Panc1 (cell line): ENCODE results near the gene PPP1R2B. TPM values are rescaled to one million over a fixed set of nuclear protein-coding genes. Genes with fewer than 3 reads are reported as not detected.

Experiments used
- ATAC-seq: fragments of 200-7000 bp; cut with Tn5 transposase; 2 replicates; pipeline ENCODE4 v1.9.1; 2020; ENCODE audit warnings: mild to moderate bottlenecking, moderate library complexity
- BruUV-seq: library from RNA; stranded (reverse); fragments of 400-500 nt; replicated peaks from 2 replicates; lab custom pipeline; 2021; lab: Mats Ljungman, UMichigan
- CTCF ChIA-PET: fragments of 300-600 bp; sonication (Branson Sonifier 250); formaldehyde crosslinking; loops from one replicate; lab custom pipeline; 2022; ENCODE audit warnings: antibody characterized with exemption; lab: Charles Lee
- POLR2A ChIA-PET: fragments of 300-600 bp; sonication (Branson Sonifier 250); formaldehyde crosslinking; loops from one replicate; lab custom pipeline; 2022; ENCODE audit warnings: antibody characterized with exemption; lab: Charles Lee
- DNase-seq: peaks from one replicate; pipeline ENCODE4 v3.0.0-alpha.2; 2010; ENCODE audit warnings: low read depth, low spot score
- H3K27ac ChIP-seq: 2 replicates; pipeline ENCODE4 v1.5.1; 2011; ENCODE audit warnings: mild to moderate bottlenecking, low read length, inconsistent platforms
- H3K27me3 ChIP-seq: fragments of 200-500 bp; sonication (Bioruptor generic); 2 replicates; pipeline ENCODE4 v1.6.0; 2014; ENCODE audit warnings: low read length, inconsistent platforms; ENCODE audit not compliant: control insufficient read depth, insufficient read depth
- H3K36me3 ChIP-seq: fragments of 200-500 bp; sonication (Bioruptor generic); 2 replicates; pipeline ENCODE4 v1.5.1; 2014; ENCODE audit warnings: inconsistent platforms, mild to moderate bottlenecking, low read length, moderate library complexity; ENCODE audit not compliant: control insufficient read depth, insufficient read depth
- H3K4me1 ChIP-seq: 2 replicates; pipeline ENCODE4 v1.5.1; 2011; ENCODE audit warnings: inconsistent platforms, mild to moderate bottlenecking, low read length, moderate library complexity; ENCODE audit not compliant: control insufficient read depth, insufficient read depth
- H3K4me3 ChIP-seq, 2 experiments: 2 replicates each; pipeline ENCODE4 v1.5.1; 2011 to 2012; ENCODE audit warnings: low read depth in 2 of 2, low read length in 2 of 2, mild to moderate bottlenecking in 2 of 2, inconsistent platforms in 1 of 2, moderate library complexity in 1 of 2
- H3K9me3 ChIP-seq: fragments of 200-500 bp; sonication (Bioruptor generic); 2 replicates; pipeline ENCODE4 v1.5.1; 2014; ENCODE audit warnings: low read depth, mild to moderate bottlenecking, inconsistent platforms, low read length, moderate library complexity; ENCODE audit not compliant: control insufficient read depth, insufficient read depth
- POLR2AphosphoS5 ChIP-seq: IDR thresholded peaks from 2 replicates; pipeline ENCODE4 v1.6.1; 2012; ENCODE audit warnings: mild to moderate bottlenecking, low read depth, low read length, moderate library complexity
- SIN3A ChIP-seq: IDR thresholded peaks from 2 replicates; pipeline ENCODE4 v1.6.1; 2012; ENCODE audit warnings: low read depth, mild to moderate bottlenecking, low read length, moderate library complexity, borderline replicate concordance; ENCODE audit not compliant: insufficient read depth
- TCF7L2 ChIP-seq: IDR thresholded peaks from 2 replicates; pipeline ENCODE4 v1.6.1; 2011; ENCODE audit warnings: mild to moderate bottlenecking, low read depth, low read length, inconsistent platforms
- in situ Hi-C: cut with HindIII; loops from 2 replicates; pipeline ENCODE4 v1.10.0; 2016; ENCODE audit warnings: low sequenced_read_pairs, low pct_unique_long_range_greater_than_20kb
- intact Hi-C: fragments of 100-400 bp; cut with micrococcal nuclease; formaldehyde crosslinking; loops from one replicate; pipeline ENCODE4 v1.10.0; 2022; ENCODE audit not compliant: unreplicated experiment
- total RNA-seq: library from RNA; stranded (reverse); gene quantifications from one replicate; pipeline ENCODE4 v1.2.1, GENCODE V29; 2021; ENCODE audit not compliant: unreplicated experiment
- TF ChIP-seq, protein P1 (sequence below): fragments of 450-650 bp; IDR thresholded peaks from 2 replicates; pipeline ENCODE4 v1.5.1; 2017; ENCODE audit warnings: mild to moderate bottlenecking
- TF ChIP-seq, protein P2 (sequence below), 2 experiments: IDR thresholded peaks; 2 replicates each; pipeline ENCODE4 v1.6.1; 2011 to 2012; ENCODE audit warnings: low read depth in 2 of 2, control low read depth in 1 of 2, low read length in 1 of 2, mild to moderate bottlenecking in 1 of 2, moderate library complexity in 1 of 2; ENCODE audit not compliant: insufficient read depth in 1 of 2

The PPP1R2B gene
- total RNA-seq, 1 experiment from 2014 or later = 0.10 TPM

DNA sequence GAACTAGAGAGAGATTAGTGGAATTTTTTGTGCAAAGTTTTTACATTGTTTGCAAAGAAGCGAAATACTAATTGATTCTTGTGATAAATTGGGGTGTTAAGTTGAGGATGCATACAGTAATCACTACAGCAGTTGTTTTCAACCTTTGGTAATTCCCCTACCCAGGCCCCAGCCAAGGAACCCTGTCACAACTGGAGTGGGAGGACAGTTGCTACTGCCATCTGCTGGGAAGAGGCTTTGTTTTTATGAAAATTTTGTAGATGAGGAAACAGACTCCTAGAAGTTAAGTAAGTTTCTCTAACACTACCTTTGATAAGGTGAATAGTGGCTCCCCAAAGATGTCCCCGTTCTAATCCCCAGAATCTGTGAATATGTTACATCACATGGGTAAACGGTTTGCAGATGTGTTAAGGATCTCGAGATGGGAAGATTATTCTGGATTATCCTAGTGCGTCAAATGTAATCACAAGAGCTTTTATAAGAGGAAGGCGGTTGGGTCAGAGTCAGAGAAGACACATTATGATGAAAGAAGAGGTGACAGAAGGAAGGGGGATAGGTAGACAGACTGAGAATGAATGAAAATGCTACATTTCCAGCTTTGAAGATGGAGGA lies 34.0 kb upstream of the PPP1R2B start:
- in situ Hi-C loops (no loop called here), intact Hi-C loops (loop anchor here (5.0 kb wide), 2 partner anchors 874 to 1679 kb away; no protein-coding TSS in a partner anchor)
- CTCF ChIA-PET = no interaction called here
- DNase-seq = no peak
- Histone ChIP-seq H3K27me3 (no peaks in the 10 kb centered on the region), H3K27ac (no peak overlapping the region), H3K4me3 (no peak overlapping the region), H3K36me3 (no peaks in the 10 kb centered on the region), H3K4me1 (no peaks in the 10 kb centered on the region), H3K9me3 (no peaks in the 10 kb centered on the region)
- no peak for TF ChIP-seq TCF7L2
- TF ChIP-seq, protein P1, sequence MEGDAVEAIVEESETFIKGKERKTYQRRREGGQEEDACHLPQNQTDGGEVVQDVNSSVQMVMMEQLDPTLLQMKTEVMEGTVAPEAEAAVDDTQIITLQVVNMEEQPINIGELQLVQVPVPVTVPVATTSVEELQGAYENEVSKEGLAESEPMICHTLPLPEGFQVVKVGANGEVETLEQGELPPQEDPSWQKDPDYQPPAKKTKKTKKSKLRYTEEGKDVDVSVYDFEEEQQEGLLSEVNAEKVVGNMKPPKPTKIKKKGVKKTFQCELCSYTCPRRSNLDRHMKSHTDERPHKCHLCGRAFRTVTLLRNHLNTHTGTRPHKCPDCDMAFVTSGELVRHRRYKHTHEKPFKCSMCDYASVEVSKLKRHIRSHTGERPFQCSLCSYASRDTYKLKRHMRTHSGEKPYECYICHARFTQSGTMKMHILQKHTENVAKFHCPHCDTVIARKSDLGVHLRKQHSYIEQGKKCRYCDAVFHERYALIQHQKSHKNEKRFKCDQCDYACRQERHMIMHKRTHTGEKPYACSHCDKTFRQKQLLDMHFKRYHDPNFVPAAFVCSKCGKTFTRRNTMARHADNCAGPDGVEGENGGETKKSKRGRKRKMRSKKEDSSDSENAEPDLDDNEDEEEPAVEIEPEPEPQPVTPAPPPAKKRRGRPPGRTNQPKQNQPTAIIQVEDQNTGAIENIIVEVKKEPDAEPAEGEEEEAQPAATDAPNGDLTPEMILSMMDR = peak; percentile 66
- no TSS peak for BruUV-seq
- ATAC-seq = no peak
- POLR2A ChIA-PET = no interaction called here

DNA sequence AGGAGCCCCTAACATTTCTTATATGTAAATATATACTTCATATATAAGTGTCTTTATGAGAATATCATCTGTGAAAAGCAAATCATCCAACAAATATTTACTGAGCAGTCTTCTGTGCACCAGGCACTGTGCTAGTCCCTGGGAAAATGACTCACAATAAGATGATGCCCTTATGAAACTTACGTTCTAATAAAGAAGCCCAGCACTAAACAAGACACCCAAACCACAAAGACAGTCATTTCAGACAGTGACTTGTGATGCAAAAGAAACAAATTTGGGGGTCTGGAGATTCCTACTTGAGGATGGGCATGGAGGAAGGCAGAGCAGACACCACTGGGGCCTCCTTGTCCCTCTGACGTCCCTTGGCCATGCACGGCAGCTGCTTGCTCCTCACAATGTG lies 30.6 kb upstream of the PPP1R2B start:
- Histone ChIP-seq H3K9me3 (no peaks in the 10 kb centered on the region), H3K27me3 (no peaks in the 10 kb centered on the region), H3K4me3 (no peak overlapping the region), H3K4me1 (no peaks in the 10 kb centered on the region), H3K36me3 (no peaks in the 10 kb centered on the region), H3K27ac (no peak overlapping the region)
- BruUV-seq = no TSS peak
- DNase-seq (no peak), ATAC-seq (no peak)
- ChIA-PET CTCF (no interaction called here), POLR2A (no interaction called here)
- intact Hi-C loops = loop anchor here (5.0 kb wide), 2 partner anchors 877 to 1682 kb away; no protein-coding TSS in a partner anchor
- TF ChIP-seq TCF7L2 = no peak
- TF ChIP-seq, protein P1 = no peak
- TF ChIP-seq, protein P2, sequence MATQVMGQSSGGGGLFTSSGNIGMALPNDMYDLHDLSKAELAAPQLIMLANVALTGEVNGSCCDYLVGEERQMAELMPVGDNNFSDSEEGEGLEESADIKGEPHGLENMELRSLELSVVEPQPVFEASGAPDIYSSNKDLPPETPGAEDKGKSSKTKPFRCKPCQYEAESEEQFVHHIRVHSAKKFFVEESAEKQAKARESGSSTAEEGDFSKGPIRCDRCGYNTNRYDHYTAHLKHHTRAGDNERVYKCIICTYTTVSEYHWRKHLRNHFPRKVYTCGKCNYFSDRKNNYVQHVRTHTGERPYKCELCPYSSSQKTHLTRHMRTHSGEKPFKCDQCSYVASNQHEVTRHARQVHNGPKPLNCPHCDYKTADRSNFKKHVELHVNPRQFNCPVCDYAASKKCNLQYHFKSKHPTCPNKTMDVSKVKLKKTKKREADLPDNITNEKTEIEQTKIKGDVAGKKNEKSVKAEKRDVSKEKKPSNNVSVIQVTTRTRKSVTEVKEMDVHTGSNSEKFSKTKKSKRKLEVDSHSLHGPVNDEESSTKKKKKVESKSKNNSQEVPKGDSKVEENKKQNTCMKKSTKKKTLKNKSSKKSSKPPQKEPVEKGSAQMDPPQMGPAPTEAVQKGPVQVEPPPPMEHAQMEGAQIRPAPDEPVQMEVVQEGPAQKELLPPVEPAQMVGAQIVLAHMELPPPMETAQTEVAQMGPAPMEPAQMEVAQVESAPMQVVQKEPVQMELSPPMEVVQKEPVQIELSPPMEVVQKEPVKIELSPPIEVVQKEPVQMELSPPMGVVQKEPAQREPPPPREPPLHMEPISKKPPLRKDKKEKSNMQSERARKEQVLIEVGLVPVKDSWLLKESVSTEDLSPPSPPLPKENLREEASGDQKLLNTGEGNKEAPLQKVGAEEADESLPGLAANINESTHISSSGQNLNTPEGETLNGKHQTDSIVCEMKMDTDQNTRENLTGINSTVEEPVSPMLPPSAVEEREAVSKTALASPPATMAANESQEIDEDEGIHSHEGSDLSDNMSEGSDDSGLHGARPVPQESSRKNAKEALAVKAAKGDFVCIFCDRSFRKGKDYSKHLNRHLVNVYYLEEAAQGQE (IDR thresholded peaks at IDR 0.05; ENCODE audit: insufficient read depth in 1 of 2, low read depth in 2 of 2, low read length in 1 of 2) = no peak
- no peak for TF ChIP-seq POLR2AphosphoS5
- no peak for TF ChIP-seq SIN3A
- in situ Hi-C loops = no loop called here
